ENCODE data around the gene TNFRSF18. TPM values are rescaled to one million over a fixed set of nuclear protein-coding genes. Genes with fewer than 3 reads are reported as not detected.
A peak's percentile ranks its signal among the peaks of the same experiment; 100 is the strongest.

The TNFRSF18 gene
- total RNA-seq, 1 experiment from 2014 or later = 0.83 TPM

- Mint-ChIP-seq H3K9me3 (peaks cover 3% of the 10 kb centered on the region; the same call in 1 of the 2 replicates), H3K27ac (peak overlapping the region; percentile 81), H3K27me3 (ENCODE audit: low read depth) (no peaks in the 10 kb centered on the region), H3K36me3 (peaks cover 11% of the 10 kb centered on the region), H3K4me1 (peaks cover 10% of the 10 kb centered on the region), H3K4me3 (peak overlapping the region; percentile 90)
- ATAC-seq (no peak), DNase-seq (ENCODE audit: low spot score) (no peak)
- CTCF ChIA-PET = interaction anchor here (0.7 to 2.3 kb wide), 5 partner anchors 57 to 215 kb away, joined by 3 to 19 read pairs (median 3); partner anchors contain the start of gene TTLL10
- POLR2A ChIA-PET = no interaction called here
- TF ChIP-seq SP1 (CRISPR knock-in tag; conservative IDR thresholded peaks at IDR 0.05) (no peak), KAT7 (CRISPR knock-in tag; IDR thresholded peaks at IDR 0.05; ENCODE audit: borderline replicate concordance) (no peak), ZNF232 (CRISPR knock-in tag; IDR thresholded peaks at IDR 0.05) (no peak), CDX4 (CRISPR knock-in tag; IDR thresholded peaks at IDR 0.05; ENCODE audit: borderline replicate concordance) (no peak), SMAD3 (CRISPR knock-in tag; IDR thresholded peaks at IDR 0.05; ENCODE audit: borderline replicate concordance) (no peak), ATF6 (CRISPR knock-in tag; IDR thresholded peaks at IDR 0.05) (no peak), AFF4 (CRISPR knock-in tag; IDR thresholded peaks at IDR 0.05; ENCODE audit: borderline replicate concordance) (no peak), ZNF281 (CRISPR knock-in tag; IDR thresholded peaks at IDR 0.05) (no peak), ZNF423 (CRISPR knock-in tag; IDR thresholded peaks at IDR 0.05) (no peak), SMAD4 (CRISPR knock-in tag; IDR thresholded peaks at IDR 0.05) (no peak), TEAD1 (CRISPR knock-in tag; IDR thresholded peaks at IDR 0.05) (no peak), ZNF121 (CRISPR knock-in tag; IDR thresholded peaks at IDR 0.05) (no peak), ZNF532 (CRISPR knock-in tag; IDR thresholded peaks at IDR 0.05; ENCODE audit: borderline replicate concordance) (no peak), STAT6 (CRISPR knock-in tag; conservative IDR thresholded peaks at IDR 0.05; ENCODE audit: low read depth) (no peak), FOXK1 (CRISPR knock-in tag; IDR thresholded peaks at IDR 0.05) (no peak), GTF2I (CRISPR knock-in tag; conservative IDR thresholded peaks at IDR 0.05) (no peak), MYBL2 (CRISPR knock-in tag; IDR thresholded peaks at IDR 0.05) (no peak), FOXP1 (CRISPR knock-in tag; IDR thresholded peaks at IDR 0.05; ENCODE audit: borderline replicate concordance) (no peak)
These were observed 24.4 kb upstream of the TNFRSF18 start for GRCh38 chr1:1230656-1231399.
